PC-3 (cell line): ENCODE results near the gene INTS1. TPM values are rescaled to one million over a fixed set of nuclear protein-coding genes. Genes with fewer than 3 reads are reported as not detected.
A peak's percentile ranks its signal among the peaks of the same experiment; 100 is the strongest.

Experiments
- ATAC-seq: fragments of 200-7000 bp; cut with Tn5 transposase; 2 replicates; pipeline ENCODE4 v1.9.1; 2020; ENCODE audit warnings: mild to moderate bottlenecking, moderate library complexity
- BruUV-seq: library from RNA; stranded (reverse); fragments of 400-500 nt; replicated peaks from 2 replicates; lab custom pipeline; 2021; lab: Mats Ljungman, UMichigan
- CTCF ChIA-PET: fragments of 300-600 bp; sonication (Branson Sonifier 250); formaldehyde crosslinking; loops from one replicate; lab custom pipeline; 2022; ENCODE audit warnings: antibody characterized with exemption; lab: Charles Lee
- POLR2A ChIA-PET: fragments of 300-600 bp; sonication (Branson Sonifier 250); formaldehyde crosslinking; loops from one replicate; lab custom pipeline; 2022; ENCODE audit warnings: antibody characterized with exemption; ENCODE audit not compliant: unreplicated experiment; lab: Charles Lee
- DNase-seq: peaks from one replicate; pipeline ENCODE4 v3.0.0-alpha.2; 2015
- H2AFZ ChIP-seq: fragments of 300-600 bp; sonication (generic); 2 replicates; pipeline ENCODE4 v1.6.0; 2016; ENCODE audit warnings: antibody characterized with exemption, low read length
- H3F3A ChIP-seq: fragments of 300-600 bp; sonication (generic); one replicate; pipeline ENCODE4 v1.6.0; 2017; ENCODE audit warnings: antibody characterized with exemption, low read length, control low read depth, mild to moderate bottlenecking; ENCODE audit not compliant: unreplicated experiment
- H3K27ac ChIP-seq: fragments of 300-600 bp; sonication (generic); 2 replicates; pipeline ENCODE4 v1.5.1; 2016; ENCODE audit warnings: mild to moderate bottlenecking, low read length
- H3K27me3 ChIP-seq: fragments of 300-600 bp; sonication (generic); 2 replicates; pipeline ENCODE4 v1.6.1; 2016; ENCODE audit warnings: low read length, mixed read lengths
- H3K36me3 ChIP-seq: fragments of 300-600 bp; sonication (generic); 2 replicates; pipeline ENCODE4 v1.6.1; 2016; ENCODE audit warnings: low read depth, mixed run types, low read length, mixed read lengths
- H3K4me1 ChIP-seq: fragments of 300-600 bp; sonication (generic); 2 replicates; pipeline ENCODE4 v1.5.1; 2016; ENCODE audit warnings: low read length; ENCODE audit not compliant: insufficient read depth
- H3K4me2 ChIP-seq: fragments of 300-600 bp; sonication (generic); 2 replicates; pipeline ENCODE4 v1.6.0; 2016; ENCODE audit warnings: low read length
- H3K4me3 ChIP-seq: fragments of 300-600 bp; sonication (generic); 2 replicates; pipeline ENCODE4 v1.5.1; 2016; ENCODE audit warnings: mild to moderate bottlenecking, low read length, mixed read lengths
- H3K79me2 ChIP-seq: fragments of 300-600 bp; sonication (generic); 2 replicates; pipeline ENCODE4 v1.6.1; 2017; ENCODE audit warnings: low read length, mixed read lengths
- H3K9ac ChIP-seq: fragments of 300-600 bp; sonication (generic); 2 replicates; pipeline ENCODE4 v1.6.0; 2016; ENCODE audit warnings: mild to moderate bottlenecking, low read length
- H3K9me2 ChIP-seq: fragments of 300-600 bp; sonication (generic); replicated peaks from 2 replicates; pipeline ENCODE4 v1.6.1; 2016; ENCODE audit warnings: mixed run types, low read length, mixed read lengths
- H3K9me3 ChIP-seq: fragments of 300-600 bp; sonication (generic); 2 replicates; pipeline ENCODE4 v1.6.1; 2016; ENCODE audit warnings: low read length, mixed read lengths
- H4K20me1 ChIP-seq: fragments of 300-600 bp; sonication (generic); 2 replicates; pipeline ENCODE4 v1.6.1; 2016; ENCODE audit warnings: low read length, mixed read lengths
- EZH2 ChIP-seq: fragments of 300-600 bp; sonication (generic); IDR thresholded peaks from one replicate; pipeline ENCODE4 v1.6.1; 2017; ENCODE audit warnings: antibody characterized with exemption, mild to moderate bottlenecking, low read length; ENCODE audit not compliant: unreplicated experiment
- EZH2phosphoT487 ChIP-seq: fragments of 300-600 bp; sonication (generic); IDR thresholded peaks from 2 replicates; pipeline ENCODE4 v1.6.1; 2018; ENCODE audit warnings: mild to moderate bottlenecking, antibody characterized with exemption, low read length, borderline replicate concordance
- intact Hi-C: fragments of 100-400 bp; cut with micrococcal nuclease; formaldehyde crosslinking; loops from 2 replicates; pipeline ENCODE4 v1.9.0; 2023
- total RNA-seq: library from RNA; depleted of rRNA; stranded (reverse); fragments of >200 nt; gene quantifications from 2 replicates; pipeline ENCODE4 v1.2.3, GENCODE V29; 2014
- TF ChIP-seq, protein P1 (sequence below): fragments of 300-600 bp; sonication (generic); conservative IDR thresholded peaks from 2 replicates; pipeline ENCODE4 v1.5.1; 2017; ENCODE audit warnings: antibody characterized with exemption, low read depth, mild to moderate bottlenecking, low read length

Gene INTS1
- total RNA-seq, 1 experiment from 2014 or later: 62.9 TPM

DNA sequence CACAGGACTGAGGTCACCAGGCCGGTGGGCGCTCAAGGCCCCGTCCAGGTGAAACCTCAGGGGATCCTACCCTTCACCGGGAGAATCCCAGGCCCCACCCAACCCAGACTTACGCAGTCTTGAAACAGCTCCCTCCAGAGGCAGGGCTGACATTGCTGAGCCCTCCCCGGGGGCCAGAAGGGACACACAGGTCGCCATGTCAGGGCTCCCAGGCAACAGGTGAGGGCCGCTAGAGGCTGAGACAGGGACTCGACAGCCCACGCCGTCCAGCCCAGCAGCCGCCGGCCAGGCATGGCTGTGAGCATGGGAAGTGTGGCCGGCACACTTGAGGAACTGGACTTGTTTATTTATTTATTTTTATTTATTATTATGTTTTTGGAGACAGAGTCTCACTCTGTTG lies 55.2 kb downstream of the INTS1 start:
- no peaks in the 10 kb centered on the region for H3K27me3 ChIP-seq
- peaks cover 9% of the 10 kb centered on the region; the same call in 1 of the 2 replicates for H4K20me1 ChIP-seq
- no peak overlapping the region for H2AFZ ChIP-seq
- DNase-seq (no peak), ATAC-seq (no peak)
- intact Hi-C loops: no loop called here
- no peaks in the 10 kb centered on the region for H3K36me3 ChIP-seq
- POLR2A ChIA-PET: no interaction called here
- H3K4me3 ChIP-seq: no peak overlapping the region
- no peak overlapping the region for H3K4me2 ChIP-seq
- no peaks in the 10 kb centered on the region for H3K9me3 ChIP-seq
- TF ChIP-seq, protein P1, sequence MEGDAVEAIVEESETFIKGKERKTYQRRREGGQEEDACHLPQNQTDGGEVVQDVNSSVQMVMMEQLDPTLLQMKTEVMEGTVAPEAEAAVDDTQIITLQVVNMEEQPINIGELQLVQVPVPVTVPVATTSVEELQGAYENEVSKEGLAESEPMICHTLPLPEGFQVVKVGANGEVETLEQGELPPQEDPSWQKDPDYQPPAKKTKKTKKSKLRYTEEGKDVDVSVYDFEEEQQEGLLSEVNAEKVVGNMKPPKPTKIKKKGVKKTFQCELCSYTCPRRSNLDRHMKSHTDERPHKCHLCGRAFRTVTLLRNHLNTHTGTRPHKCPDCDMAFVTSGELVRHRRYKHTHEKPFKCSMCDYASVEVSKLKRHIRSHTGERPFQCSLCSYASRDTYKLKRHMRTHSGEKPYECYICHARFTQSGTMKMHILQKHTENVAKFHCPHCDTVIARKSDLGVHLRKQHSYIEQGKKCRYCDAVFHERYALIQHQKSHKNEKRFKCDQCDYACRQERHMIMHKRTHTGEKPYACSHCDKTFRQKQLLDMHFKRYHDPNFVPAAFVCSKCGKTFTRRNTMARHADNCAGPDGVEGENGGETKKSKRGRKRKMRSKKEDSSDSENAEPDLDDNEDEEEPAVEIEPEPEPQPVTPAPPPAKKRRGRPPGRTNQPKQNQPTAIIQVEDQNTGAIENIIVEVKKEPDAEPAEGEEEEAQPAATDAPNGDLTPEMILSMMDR: 0 out of 2 replicates have a peak, but pooled peaks have one; percentile 20
- no peak for TF ChIP-seq EZH2phosphoT487
- no peaks in the 10 kb centered on the region for H3K4me1 ChIP-seq
- no peak overlapping the region for H3K9ac ChIP-seq
- no peak overlapping the region for H3K27ac ChIP-seq
- H3K79me2 ChIP-seq: peaks cover 31% of the 10 kb centered on the region
- CTCF ChIA-PET: no interaction called here
- no peaks in the 10 kb centered on the region for H3K9me2 ChIP-seq
- no peaks in the 10 kb centered on the region for H3F3A ChIP-seq
- no TSS peak for BruUV-seq

DNA sequence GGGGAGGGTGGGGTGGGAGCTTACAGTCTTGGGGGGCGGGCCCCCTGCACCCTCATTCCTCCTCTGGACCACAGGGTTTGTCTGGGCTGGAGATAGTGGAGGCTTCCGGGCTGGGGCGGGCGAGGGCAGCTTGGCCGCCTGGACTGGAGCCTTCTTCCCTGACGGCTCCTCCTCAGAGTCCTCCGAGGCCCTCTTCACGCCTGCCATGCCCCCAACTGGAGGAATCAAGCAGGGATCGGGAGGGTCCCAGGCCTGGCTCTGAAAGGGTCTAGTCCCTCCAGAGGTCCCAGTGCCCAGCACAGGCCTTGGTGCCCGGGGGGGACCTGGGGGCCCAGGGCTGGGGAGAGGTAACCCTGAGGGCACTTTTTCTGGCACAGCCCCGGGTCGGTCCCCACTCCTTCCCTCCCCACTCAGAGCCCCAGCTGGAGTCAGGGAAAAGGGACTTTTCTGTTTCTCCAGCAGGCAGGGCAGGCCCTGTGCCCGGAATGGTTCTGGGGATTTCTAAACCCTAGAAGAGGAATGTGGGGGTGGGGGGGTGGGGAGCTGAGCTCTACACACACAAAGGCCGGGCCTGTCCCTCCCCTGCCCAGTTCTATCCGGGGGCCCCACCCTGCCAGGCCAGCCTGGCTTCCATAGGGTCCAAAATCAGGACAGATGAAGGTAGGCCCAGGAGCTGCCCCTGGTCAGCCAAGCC lies 56.5 kb downstream of the INTS1 start:
- Histone ChIP-seq H3K36me3 (no peaks in the 10 kb centered on the region), H3K4me3 (no peak overlapping the region), H3K27ac (no peak overlapping the region), H3K4me2 (no peak overlapping the region), H3K9ac (no peak overlapping the region), H3K9me2 (no peaks in the 10 kb centered on the region), H4K20me1 (no peaks in the 10 kb centered on the region; the same call in 1 of the 2 replicates), H3K27me3 (no peaks in the 10 kb centered on the region), H3K9me3 (no peaks in the 10 kb centered on the region), H3K79me2 (peaks cover 18% of the 10 kb centered on the region), H2AFZ (no peak overlapping the region), H3K4me1 (no peaks in the 10 kb centered on the region), H3F3A (no peaks in the 10 kb centered on the region)
- TF ChIP-seq EZH2 (no peak), EZH2phosphoT487 (no peak)
- TF ChIP-seq, protein P1: no peak
- no TSS peak for BruUV-seq
- intact Hi-C loops: no loop called here
- CTCF ChIA-PET: no interaction called here
- POLR2A ChIA-PET: no interaction called here
- DNase-seq (no peak), ATAC-seq (no peak)

DNA sequence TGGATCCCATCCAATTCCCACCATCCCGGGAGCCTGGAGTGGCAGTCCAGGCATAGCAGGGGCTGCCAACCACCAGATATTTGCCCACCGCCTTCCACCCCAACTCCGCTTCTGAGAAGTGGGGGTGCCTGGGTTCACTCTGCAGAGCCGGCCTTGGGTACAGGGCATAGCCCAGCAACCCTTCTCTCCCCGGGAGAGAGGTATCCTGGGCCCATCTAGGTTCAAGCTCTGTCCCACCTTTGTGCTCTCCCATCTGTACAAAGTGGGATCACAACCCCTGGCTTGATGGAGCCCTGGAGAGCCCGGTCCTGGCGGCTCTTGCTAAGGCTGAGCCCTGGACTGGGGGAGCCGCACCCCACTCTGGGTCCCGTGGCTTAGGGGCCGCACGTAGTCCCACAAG lies 57.1 kb downstream of the INTS1 start:
- DNase-seq (no peak), ATAC-seq (peak; percentile 25; the same call in 1 of the 2 replicates)
- H3K9me3 ChIP-seq: no peaks in the 10 kb centered on the region
- H3K4me3 ChIP-seq: no peak overlapping the region
- TF ChIP-seq, protein P1: no peak
- TF ChIP-seq EZH2phosphoT487 (no peak), EZH2 (no peak)
- H3K79me2 ChIP-seq: peaks cover 12% of the 10 kb centered on the region
- ChIA-PET CTCF (no interaction called here), POLR2A (no interaction called here)
- intact Hi-C loops: no loop called here
- H3K36me3 ChIP-seq: no peaks in the 10 kb centered on the region
- no peak overlapping the region for H3K4me2 ChIP-seq
- no peaks in the 10 kb centered on the region for H4K20me1 ChIP-seq
- no peak overlapping the region for H3K27ac ChIP-seq
- no peaks in the 10 kb centered on the region for H3K9me2 ChIP-seq
- no peak overlapping the region for H2AFZ ChIP-seq
- no peaks in the 10 kb centered on the region for H3K4me1 ChIP-seq
- no TSS peak for BruUV-seq
- H3F3A ChIP-seq: no peaks in the 10 kb centered on the region
- H3K27me3 ChIP-seq: no peaks in the 10 kb centered on the region
- no peak overlapping the region for H3K9ac ChIP-seq
